ENCODE measurements around the gene UEVLD. TPM values are rescaled to one million over a fixed set of nuclear protein-coding genes. Genes with fewer than 3 reads are reported as not detected.

The UEVLD gene
- total RNA-seq, 3 donors from 2014 or later: 28.5 to 54.4 (median 28.8) TPM

GRCh38 chr11:18491924-18492323 is 96.6 kb downstream of the UEVLD start:
- DNase-seq (ENCODE audit: low spot score in 2 of 2): no peak
- Histone ChIP-seq H3K36me3 (no peaks in the 10 kb centered on the region), H3K27ac (no peak overlapping the region), H3K4me1 (no peaks in the 10 kb centered on the region), H3K9me3 (no peaks in the 10 kb centered on the region), H3K4me3 (no peak overlapping the region), H3K27me3 (no peaks in the 10 kb centered on the region)
- no peak for TF ChIP-seq POLR2A (IDR thresholded peaks at IDR 0.05)
- no peak for TF ChIP-seq POLR2AphosphoS5 (IDR thresholded peaks at IDR 0.05)
- no peak for TF ChIP-seq CTCF (IDR thresholded peaks at IDR 0.05)
- intact Hi-C loops (cut with DNase I; ENCODE audit: low total_unique reads): no loop called here

GRCh38 chr11:18490736-18491485 is 97.6 kb downstream of the UEVLD start:
- H3K9me3 ChIP-seq: no peaks in the 10 kb centered on the region
- no peaks in the 10 kb centered on the region for H3K4me1 ChIP-seq
- DNase-seq (ENCODE audit: low spot score in 2 of 2): no peak
- H3K27ac ChIP-seq: peak overlapping the region; percentile 13 to 56
- H3K27me3 ChIP-seq: no peaks in the 10 kb centered on the region
- no peaks in the 10 kb centered on the region for H3K36me3 ChIP-seq
- TF ChIP-seq CTCF (IDR thresholded peaks at IDR 0.05): no peak
- TF ChIP-seq POLR2A (IDR thresholded peaks at IDR 0.05): no peak
- TF ChIP-seq POLR2AphosphoS5 (IDR thresholded peaks at IDR 0.05): no peak
- no peak overlapping the region for H3K4me3 ChIP-seq
- intact Hi-C loops (cut with DNase I; ENCODE audit: low total_unique reads): no loop called here

- no peak for DNase-seq (ENCODE audit: low spot score in 2 of 2)
- Histone ChIP-seq H3K4me3 (no peak overlapping the region), H3K27ac (peak overlapping the region in 1 of 2 donors; percentile 56), H3K27me3 (no peaks in the 10 kb centered on the region), H3K9me3 (no peaks in the 10 kb centered on the region), H3K4me1 (no peaks in the 10 kb centered on the region), H3K36me3 (no peaks in the 10 kb centered on the region)
- intact Hi-C loops (cut with DNase I; ENCODE audit: low total_unique reads): no loop called here
- TF ChIP-seq POLR2AphosphoS5 (IDR thresholded peaks at IDR 0.05): no peak
- no peak for TF ChIP-seq CTCF (IDR thresholded peaks at IDR 0.05)
- no peak for TF ChIP-seq POLR2A (IDR thresholded peaks at IDR 0.05)
Observed at GRCh38 chr11:18490319-18490718, 98.2 kb downstream of the UEVLD start.

- no peaks in the 10 kb centered on the region for H3K27me3 ChIP-seq
- no peaks in the 10 kb centered on the region for H3K4me1 ChIP-seq
- H3K36me3 ChIP-seq: no peaks in the 10 kb centered on the region
- H3K4me3 ChIP-seq: no peak overlapping the region
- DNase-seq (ENCODE audit: low spot score in 2 of 2): no peak
- H3K27ac ChIP-seq: no peak overlapping the region
- intact Hi-C loops (cut with DNase I; ENCODE audit: low total_unique reads): no loop called here
- no peak for TF ChIP-seq POLR2A (IDR thresholded peaks at IDR 0.05)
- TF ChIP-seq CTCF (IDR thresholded peaks at IDR 0.05): no peak
- TF ChIP-seq POLR2AphosphoS5 (IDR thresholded peaks at IDR 0.05): no peak
- no peaks in the 10 kb centered on the region for H3K9me3 ChIP-seq
Observed at GRCh38 chr11:18485913-18486528, 102.5 kb downstream of the UEVLD start.

Other genes starting within 250 kb of the UEVLD start
- 100 to 1,000 TPM; 433 to 515 (median 501) TPM for gene LDHA, start 194.2 kb downstream of the UEVLD start, total RNA-seq
- not detected for gene LDHC, start 176.4 kb downstream of the UEVLD start, total RNA-seq
- gene LDHAL6A, start 132.9 kb downstream of the UEVLD start, total RNA-seq: not detected
- gene TSG101, start 61.8 kb downstream of the UEVLD start, total RNA-seq: 100 to 1,000 TPM in 1 of 3 donors, 10 to 100 TPM in 2; 66.5 to 114 (median 72.8) TPM
- gene MISFA, start 11.1 kb upstream of the UEVLD start, total RNA-seq: 1 to 10 TPM in 2 of 3 donors, not detected in 1; 2.6 TPM
- 10 to 100 TPM; 19.5 to 30.6 (median 27.5) TPM for gene SPTY2D1, start 45.6 kb upstream of the UEVLD start, total RNA-seq
- gene TMEM86A, start 110.0 kb upstream of the UEVLD start, total RNA-seq: 10 to 100 TPM in 2 of 3 donors, 1 to 10 TPM in 1; 9.9 to 16.7 (median 12.7) TPM
- under 1 TPM in 2 of 3 donors, not detected in 1; 0.44 to 0.66 TPM for gene IGSF22, start 137.5 kb upstream of the UEVLD start, total RNA-seq
- 1 to 10 TPM in 2 of 3 donors, under 1 TPM in 1; 0.59 to 2.2 (median 1.3) TPM for gene PTPN5, start 203.1 kb upstream of the UEVLD start, total RNA-seq